Neural progenitor cell (in vitro differentiated cells): ENCODE measurements around the gene MAP4K1. TPM values are rescaled to one million over a fixed set of nuclear protein-coding genes. Genes with fewer than 3 reads are reported as not detected.

ENCODE experiments used
- DNase-seq: peaks from one replicate; pipeline ENCODE4 v3.0.0-alpha.2; 2016; ENCODE audit warnings: low spot score
- H2AFZ ChIP-seq: fragments of 200-600 bp; sonication (generic); replicated peaks from 2 replicates; pipeline ENCODE4 v1.6.1; 2016; ENCODE audit warnings: antibody characterized with exemption
- H3F3A ChIP-seq: fragments of 200-600 bp; sonication (generic); 2 replicates; pipeline ENCODE4 v1.6.1; 2016; ENCODE audit warnings: antibody characterized with exemption, low read depth
- H3K27ac ChIP-seq: fragments of 200-600 bp; sonication (generic); 2 replicates; pipeline ENCODE4 v1.5.1; 2016; ENCODE audit warnings: mild to moderate bottlenecking
- H3K27me3 ChIP-seq: fragments of 200-600 bp; sonication (generic); 2 replicates; pipeline ENCODE4 v1.6.1; 2016; ENCODE audit warnings: mild to moderate bottlenecking, moderate library complexity
- H3K36me3 ChIP-seq: fragments of 200-600 bp; sonication (generic); 2 replicates; pipeline ENCODE4 v1.5.1; 2016
- H3K4me1 ChIP-seq: fragments of 200-600 bp; sonication (generic); 2 replicates; pipeline ENCODE4 v1.6.1; 2016; ENCODE audit warnings: mixed run types
- H3K4me2 ChIP-seq: fragments of 200-600 bp; sonication (generic); 2 replicates; pipeline ENCODE4 v1.6.1; 2016
- H3K4me3 ChIP-seq: fragments of 200-600 bp; sonication (generic); 2 replicates; pipeline ENCODE4 v1.5.1; 2016
- H3K79me2 ChIP-seq: fragments of 200-600 bp; sonication (generic); 2 replicates; pipeline ENCODE4 v1.6.1; 2016; ENCODE audit warnings: low read depth
- H3K9ac ChIP-seq: fragments of 200-600 bp; sonication (generic); 2 replicates; pipeline ENCODE4 v1.6.1; 2016
- H3K9me3 ChIP-seq: fragments of 200-600 bp; sonication (generic); 2 replicates; pipeline ENCODE4 v1.5.1; 2016; ENCODE audit warnings: low read depth
- H4K20me1 ChIP-seq: fragments of 200-600 bp; sonication (generic); 2 replicates; pipeline ENCODE4 v1.6.1; 2016; ENCODE audit warnings: low read depth
- H3K27ac Mint-ChIP-seq: 3 replicates; pipeline ENCODE4 v1.8.0; 2021; ENCODE audit warnings: mixed read lengths
- H3K27me3 Mint-ChIP-seq: 2 replicates; pipeline ENCODE4 v1.8.0; 2022; ENCODE audit warnings: low read depth, mild to moderate bottlenecking, inconsistent platforms, moderate library complexity, mixed read lengths; ENCODE audit not compliant: insufficient read depth
- H3K36me3 Mint-ChIP-seq: 3 replicates; pipeline ENCODE4 v1.8.0; 2021; ENCODE audit warnings: mixed read lengths
- H3K4me1 Mint-ChIP-seq: 3 replicates; pipeline ENCODE4 v1.8.0; 2021; ENCODE audit warnings: mixed read lengths
- H3K4me3 Mint-ChIP-seq: 3 replicates; pipeline ENCODE4 v1.8.0; 2021; ENCODE audit warnings: mild to moderate bottlenecking, moderate library complexity, mixed read lengths
- H3K9me3 Mint-ChIP-seq: 3 replicates; pipeline ENCODE4 v1.8.0; 2020; ENCODE audit warnings: mixed read lengths
- EZH2 ChIP-seq: fragments of 200-600 bp; sonication (generic); IDR thresholded peaks from 2 replicates; pipeline ENCODE4 v1.6.1; 2017; ENCODE audit warnings: antibody characterized with exemption, mild to moderate bottlenecking, moderate library complexity
- EZH2phosphoT487 ChIP-seq: fragments of 200-600 bp; sonication (generic); IDR thresholded peaks from 2 replicates; pipeline ENCODE4 v1.6.1; 2017; ENCODE audit warnings: antibody characterized with exemption
- total RNA-seq: library from RNA; depleted of rRNA; stranded (reverse); fragments of >200 nt; gene quantifications from 2 replicates; pipeline ENCODE4 v1.2.3, GENCODE V29; 2015; ENCODE audit warnings: low replicate concordance
- TF ChIP-seq, protein P1 (sequence below): fragments of 200-600 bp; sonication (generic); IDR thresholded peaks from 2 replicates; pipeline ENCODE4 v1.5.1; 2017; ENCODE audit warnings: antibody characterized with exemption, mild to moderate bottlenecking

The MAP4K1 gene
- total RNA-seq, 1 donor from 2014 or later, result 3.6 TPM

- peak; percentile 41 for DNase-seq
- H3K27me3 Mint-ChIP-seq, result peaks cover 8% of the 10 kb centered on the region
- TF ChIP-seq EZH2 (no peak), EZH2phosphoT487 (no peak)
- TF ChIP-seq, protein P1, sequence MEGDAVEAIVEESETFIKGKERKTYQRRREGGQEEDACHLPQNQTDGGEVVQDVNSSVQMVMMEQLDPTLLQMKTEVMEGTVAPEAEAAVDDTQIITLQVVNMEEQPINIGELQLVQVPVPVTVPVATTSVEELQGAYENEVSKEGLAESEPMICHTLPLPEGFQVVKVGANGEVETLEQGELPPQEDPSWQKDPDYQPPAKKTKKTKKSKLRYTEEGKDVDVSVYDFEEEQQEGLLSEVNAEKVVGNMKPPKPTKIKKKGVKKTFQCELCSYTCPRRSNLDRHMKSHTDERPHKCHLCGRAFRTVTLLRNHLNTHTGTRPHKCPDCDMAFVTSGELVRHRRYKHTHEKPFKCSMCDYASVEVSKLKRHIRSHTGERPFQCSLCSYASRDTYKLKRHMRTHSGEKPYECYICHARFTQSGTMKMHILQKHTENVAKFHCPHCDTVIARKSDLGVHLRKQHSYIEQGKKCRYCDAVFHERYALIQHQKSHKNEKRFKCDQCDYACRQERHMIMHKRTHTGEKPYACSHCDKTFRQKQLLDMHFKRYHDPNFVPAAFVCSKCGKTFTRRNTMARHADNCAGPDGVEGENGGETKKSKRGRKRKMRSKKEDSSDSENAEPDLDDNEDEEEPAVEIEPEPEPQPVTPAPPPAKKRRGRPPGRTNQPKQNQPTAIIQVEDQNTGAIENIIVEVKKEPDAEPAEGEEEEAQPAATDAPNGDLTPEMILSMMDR, result no peak
- no peaks in the 10 kb centered on the region for H3K36me3 Mint-ChIP-seq
- H3K4me1 ChIP-seq, result no peaks in the 10 kb centered on the region
- H3K4me3 ChIP-seq, result no peak overlapping the region
- H4K20me1 ChIP-seq, result no peaks in the 10 kb centered on the region
- no peaks in the 10 kb centered on the region for H3K9me3 ChIP-seq
- H3K27ac ChIP-seq, result no peak overlapping the region
- H2AFZ ChIP-seq, result no peak overlapping the region
- H3K9me3 Mint-ChIP-seq, result no peaks in the 10 kb centered on the region
- no peak overlapping the region for H3K9ac ChIP-seq
- H3K4me3 Mint-ChIP-seq, result no peak overlapping the region
- H3F3A ChIP-seq, result no peaks in the 10 kb centered on the region
- no peak overlapping the region for H3K4me2 ChIP-seq
- H3K27me3 ChIP-seq, result peaks cover 16% of the 10 kb centered on the region
- H3K79me2 ChIP-seq, result no peaks in the 10 kb centered on the region
- H3K27ac Mint-ChIP-seq, result no peak overlapping the region
- H3K4me1 Mint-ChIP-seq, result peaks cover 4% of the 10 kb centered on the region
- H3K36me3 ChIP-seq, result no peaks in the 10 kb centered on the region
Measured at GRCh38 chr19:38564981-38565690, 52.6 kb downstream of the MAP4K1 start.

- Mint-ChIP-seq H3K27me3 (peaks cover 11% of the 10 kb centered on the region), H3K4me1 (peaks cover 7% of the 10 kb centered on the region), H3K27ac (no peak overlapping the region), H3K9me3 (no peaks in the 10 kb centered on the region), H3K36me3 (no peaks in the 10 kb centered on the region), H3K4me3 (no peak overlapping the region)
- H3K9ac ChIP-seq, result no peak overlapping the region
- H3K4me2 ChIP-seq, result no peak overlapping the region
- no peaks in the 10 kb centered on the region for H3F3A ChIP-seq
- no peak overlapping the region for H3K27ac ChIP-seq
- H3K36me3 ChIP-seq, result no peaks in the 10 kb centered on the region
- H3K27me3 ChIP-seq, result peaks cover 16% of the 10 kb centered on the region
- no peaks in the 10 kb centered on the region for H3K79me2 ChIP-seq
- no peak overlapping the region for H2AFZ ChIP-seq
- no peak for DNase-seq
- TF ChIP-seq EZH2, result no peak
- TF ChIP-seq, protein P1, result no peak
- TF ChIP-seq EZH2phosphoT487, result no peak
- no peaks in the 10 kb centered on the region for H3K4me1 ChIP-seq
- no peaks in the 10 kb centered on the region for H4K20me1 ChIP-seq
- H3K4me3 ChIP-seq, result no peak overlapping the region
- H3K9me3 ChIP-seq, result no peaks in the 10 kb centered on the region
Measured at GRCh38 chr19:38563475-38563874, 54.3 kb downstream of the MAP4K1 start.

- no peaks in the 10 kb centered on the region for H3K36me3 ChIP-seq
- Mint-ChIP-seq H3K9me3 (no peaks in the 10 kb centered on the region), H3K27ac (peak overlapping the region; percentile 90), H3K4me1 (peaks cover 7% of the 10 kb centered on the region), H3K36me3 (no peaks in the 10 kb centered on the region), H3K27me3 (peaks cover 11% of the 10 kb centered on the region), H3K4me3 (peak overlapping the region; percentile 33)
- no peak for DNase-seq
- H3K4me1 ChIP-seq, result no peaks in the 10 kb centered on the region
- no peaks in the 10 kb centered on the region for H3F3A ChIP-seq
- H3K9ac ChIP-seq, result no peak overlapping the region
- no peaks in the 10 kb centered on the region for H3K79me2 ChIP-seq
- H2AFZ ChIP-seq, result no peak overlapping the region
- peaks cover 16% of the 10 kb centered on the region for H3K27me3 ChIP-seq
- no peaks in the 10 kb centered on the region for H3K9me3 ChIP-seq
- no peak overlapping the region for H3K4me2 ChIP-seq
- no peak for TF ChIP-seq EZH2phosphoT487
- TF ChIP-seq, protein P1, result no peak
- TF ChIP-seq EZH2, result no peak
- H3K27ac ChIP-seq, result no peak overlapping the region
- no peak overlapping the region for H3K4me3 ChIP-seq
- no peaks in the 10 kb centered on the region for H4K20me1 ChIP-seq
Measured at GRCh38 chr19:38562096-38562495, 55.7 kb downstream of the MAP4K1 start.
